Left ventricle myocardium inferior (tissue), 1 donor: Measurements from ENCODE around the gene CRTAP. TPM values are rescaled to one million over a fixed set of nuclear protein-coding genes. Genes with fewer than 3 reads are reported as not detected.

Source experiments
- DNase-seq: peaks from one replicate; pipeline ENCODE4 v3.0.0-alpha.2; 2020
- H3K27ac ChIP-seq: fragments of 200-600 bp; replicated peaks from 2 replicates; pipeline ENCODE4 v1.8.0; 2021
- H3K27me3 ChIP-seq: fragments of 200-600 bp; 2 replicates; pipeline ENCODE4 v1.8.0; 2021; ENCODE audit warnings: low read depth
- H3K36me3 ChIP-seq: fragments of 200-600 bp; 2 replicates; pipeline ENCODE4 v1.8.0; 2021
- H3K4me1 ChIP-seq: fragments of 200-600 bp; 2 replicates; pipeline ENCODE4 v1.8.0; 2021
- H3K4me3 ChIP-seq: fragments of 200-600 bp; 2 replicates; pipeline ENCODE4 v1.8.0; 2021; ENCODE audit warnings: mild to moderate bottlenecking, moderate library complexity
- H3K9me3 ChIP-seq: fragments of 200-600 bp; replicated peaks from 2 replicates; pipeline ENCODE4 v1.8.0; 2021
- CTCF ChIP-seq: fragments of 200-600 bp; IDR thresholded peaks from 2 replicates; pipeline ENCODE4 v1.8.0; 2021; ENCODE audit warnings: antibody characterized with exemption, mild to moderate bottlenecking, borderline replicate concordance
- intact Hi-C: fragments of 100-400 bp; cut with micrococcal nuclease; formaldehyde crosslinking; loops from one replicate; pipeline ENCODE4 v1.11.0; 2022
- total RNA-seq: library from RNA; stranded (reverse); fragmentation: NEBNext Ultra II Directional; extraction: Animal tissue kit (Norgen Biotek cat#: 25700); gene quantifications from one replicate; pipeline ENCODE4 v1.2.1, GENCODE V29; 2021
- donor health status: DM: no; HTN: yes; CAD: no; lungs with severe emphysema.

Gene CRTAP
- total RNA-seq, 1 donor from 2014 or later: 95.1 TPM

- intact Hi-C loops: no loop called here
- peaks cover 57% of the 10 kb centered on the region for H3K36me3 ChIP-seq
- no peaks in the 10 kb centered on the region for H3K9me3 ChIP-seq
- TF ChIP-seq CTCF: no peak
- DNase-seq: no peak
- H3K4me3 ChIP-seq: no peak overlapping the region
- H3K4me1 ChIP-seq: peaks cover 6% of the 10 kb centered on the region
- no peak overlapping the region for H3K27ac ChIP-seq
- no peaks in the 10 kb centered on the region for H3K27me3 ChIP-seq
Measured at GRCh38 chr3:33141006-33141405, 27.2 kb downstream of the CRTAP start.

DNA sequence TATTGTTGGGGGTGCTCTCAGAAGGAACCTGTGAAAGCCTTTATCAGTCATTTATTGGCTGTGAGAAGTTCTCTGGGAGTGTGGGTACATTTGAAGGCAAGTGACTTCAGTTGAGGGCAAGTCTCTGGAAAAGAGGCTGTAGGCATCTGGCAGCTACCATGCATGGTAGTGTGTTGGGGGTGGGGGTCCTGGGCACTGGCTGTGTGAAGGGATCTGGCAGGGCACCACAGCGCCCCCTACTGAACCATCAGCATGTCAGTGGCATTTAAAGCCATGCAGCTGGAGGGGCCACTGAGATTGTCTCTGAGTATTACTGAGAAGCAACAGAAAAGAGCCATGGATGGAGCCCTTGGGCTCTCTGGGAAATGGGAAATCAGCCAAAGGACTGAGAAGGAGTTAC is 30.6 kb downstream of the CRTAP start:
- peak; percentile 9 for TF ChIP-seq CTCF
- Histone ChIP-seq H3K4me1 (peaks cover 16% of the 10 kb centered on the region), H3K4me3 (no peak overlapping the region), H3K36me3 (peaks cover 30% of the 10 kb centered on the region), H3K9me3 (no peaks in the 10 kb centered on the region), H3K27me3 (no peaks in the 10 kb centered on the region), H3K27ac (no peak overlapping the region)
- intact Hi-C loops: no loop called here
- no peak for DNase-seq

GRCh38 chr3:33145221-33145900 is 31.5 kb downstream of the CRTAP start:
- DNase-seq: no peak
- no peak overlapping the region for H3K4me3 ChIP-seq
- H3K36me3 ChIP-seq: peaks cover 29% of the 10 kb centered on the region
- no peak for TF ChIP-seq CTCF
- intact Hi-C loops: no loop called here
- no peaks in the 10 kb centered on the region for H3K9me3 ChIP-seq
- peaks cover 10% of the 10 kb centered on the region for H3K4me1 ChIP-seq
- no peak overlapping the region for H3K27ac ChIP-seq
- H3K27me3 ChIP-seq: no peaks in the 10 kb centered on the region

DNA sequence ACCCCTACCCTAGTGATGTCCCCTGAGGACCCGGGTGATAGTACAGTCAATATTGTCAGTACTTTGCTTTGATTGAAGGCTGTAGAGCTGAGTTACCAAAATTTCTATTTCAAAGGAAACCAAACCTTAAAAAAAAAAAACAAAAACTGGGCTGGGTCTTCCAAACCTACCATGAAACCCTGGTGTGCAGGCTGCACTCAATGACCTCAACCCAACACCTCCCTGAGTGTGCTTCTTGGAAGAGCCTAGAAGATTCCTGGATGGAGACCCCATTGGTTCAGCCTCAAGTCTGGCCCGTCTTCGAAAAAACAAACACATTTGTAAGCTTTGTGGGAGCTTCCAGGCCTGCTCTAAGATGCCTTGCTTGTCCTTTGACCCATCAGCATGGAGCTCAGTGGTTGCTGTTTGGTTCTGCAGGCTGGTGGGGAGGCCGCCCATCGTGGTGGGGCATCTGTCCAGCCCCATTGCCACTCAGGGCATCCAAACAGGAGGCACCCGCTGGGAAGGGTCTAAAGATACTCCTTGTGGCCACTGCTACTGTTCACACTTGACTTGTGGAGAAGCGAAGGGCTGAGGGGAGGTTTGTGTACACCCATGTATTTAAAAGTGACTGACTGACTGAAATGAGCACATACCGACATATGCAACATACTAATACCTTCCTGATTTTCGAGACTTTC is 32.2 kb downstream of the CRTAP start:
- no peak for DNase-seq
- Histone ChIP-seq H3K36me3 (peaks cover 29% of the 10 kb centered on the region), H3K27ac (no peak overlapping the region), H3K4me3 (no peak overlapping the region), H3K27me3 (no peaks in the 10 kb centered on the region), H3K9me3 (no peaks in the 10 kb centered on the region), H3K4me1 (peaks cover 10% of the 10 kb centered on the region)
- intact Hi-C loops: no loop called here
- no peak for TF ChIP-seq CTCF

DNA sequence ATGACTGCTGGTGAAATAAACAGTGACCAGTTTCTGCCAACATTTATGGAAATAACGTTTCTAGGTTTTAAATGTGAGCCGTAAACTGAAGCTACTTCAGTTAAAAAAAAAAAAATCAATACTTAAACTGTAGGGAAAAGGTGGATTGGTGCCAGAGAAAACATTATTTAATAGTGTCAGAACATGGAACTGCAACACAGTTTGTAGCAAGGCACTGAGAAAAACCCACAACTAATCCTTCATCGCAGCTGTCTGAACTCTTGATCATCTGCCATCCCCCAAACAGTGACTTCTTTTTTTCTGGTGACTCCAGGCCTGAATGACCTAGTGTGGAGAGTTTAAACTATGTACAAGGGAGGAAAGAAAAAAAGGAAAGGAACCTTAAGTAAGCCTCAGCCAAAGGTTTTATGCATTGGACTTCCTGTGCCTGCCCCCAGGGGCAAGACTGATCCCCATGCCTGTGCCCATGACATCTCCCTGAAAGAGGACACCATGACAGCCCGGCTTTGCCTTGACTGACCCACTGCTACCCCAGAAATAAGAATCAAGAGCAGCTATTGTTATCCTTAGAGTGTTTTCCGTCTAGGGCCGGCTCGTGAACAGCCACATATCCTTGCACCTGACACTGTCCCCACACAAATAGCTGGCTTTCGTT is 33.1 kb downstream of the CRTAP start:
- intact Hi-C loops: no loop called here
- Histone ChIP-seq H3K9me3 (no peaks in the 10 kb centered on the region), H3K4me1 (peaks cover 10% of the 10 kb centered on the region), H3K27me3 (no peaks in the 10 kb centered on the region), H3K27ac (no peak overlapping the region), H3K36me3 (peaks cover 26% of the 10 kb centered on the region), H3K4me3 (no peak overlapping the region)
- TF ChIP-seq CTCF: no peak
- DNase-seq: no peak
